C4-2B (cell line): ENCODE measurements around the gene CASP10.
"Not testable (repeated sequence)": the region's sequence is repeated elsewhere in the genome, so short reads cannot be mapped to it uniquely, and the experiment has no call there.

Source experiments
- H3K27ac ChIP-seq: fragments of 450-650 bp; 2 replicates; pipeline ENCODE4 v1.5.1; 2017
- CTCF ChIP-seq: fragments of 450-650 bp; conservative IDR thresholded peaks from 2 replicates; pipeline ENCODE4 v1.5.1; 2017; ENCODE audit warnings: mild to moderate bottlenecking
- ZFX ChIP-seq: fragments of 450-650 bp; IDR thresholded peaks from 2 replicates; pipeline ENCODE4 v1.6.1; 2017

The CASP10 gene

GRCh38 chr2:201176081-201176481 is 6.9 kb upstream of the CASP10 start:
- H3K27ac ChIP-seq = peak overlapping the region; percentile 21; the same call in 1 of the 2 replicates
- TF ChIP-seq CTCF (no peak), ZFX (no peak)

DNA sequence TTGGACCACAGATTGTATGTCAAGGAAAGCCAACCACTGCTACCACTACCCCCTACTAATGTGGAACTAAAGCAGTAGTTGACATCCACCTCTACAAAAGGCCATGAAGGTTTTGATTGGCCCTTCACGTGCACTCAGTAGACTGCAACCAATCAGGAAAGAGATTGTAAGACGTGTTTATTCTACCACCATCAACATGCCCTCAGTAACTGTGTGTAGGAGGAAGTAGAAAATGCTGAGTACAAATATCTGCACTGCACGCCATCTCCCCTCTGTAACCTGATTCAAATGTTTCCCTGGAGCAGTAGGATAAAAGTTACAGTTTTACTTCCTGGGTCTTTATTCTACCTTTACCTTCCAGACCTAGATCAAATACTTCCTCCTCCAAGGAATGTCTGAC is 2.9 kb upstream of the CASP10 start:
- TF ChIP-seq ZFX (no peak), CTCF (no peak)
- H3K27ac ChIP-seq = no peak overlapping the region

DNA sequence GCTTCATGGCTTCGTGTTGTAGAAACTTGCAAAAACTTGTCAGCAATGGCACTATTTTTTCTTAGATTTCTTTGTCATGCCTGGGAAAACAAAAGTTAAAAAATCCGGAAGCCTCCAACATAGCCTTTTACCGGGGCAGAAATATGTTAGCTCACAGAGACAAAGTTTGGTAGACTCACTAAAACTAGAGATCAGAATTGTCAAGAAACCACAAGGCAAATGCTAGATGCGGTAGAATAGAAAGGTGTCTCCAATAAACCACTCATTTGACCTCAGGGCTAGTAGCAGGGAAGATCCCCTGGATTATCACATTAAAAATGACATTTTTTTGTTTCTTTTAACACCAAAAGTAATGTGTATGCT is 405 bp downstream of the CASP10 start:
- TF ChIP-seq ZFX (no peak), CTCF (no peak)
- no peak overlapping the region for H3K27ac ChIP-seq

- not testable (repeated sequence) for H3K27ac ChIP-seq
Observed at GRCh38 chr2:201183835-201184234, 894 bp downstream of the CASP10 start.

DNA sequence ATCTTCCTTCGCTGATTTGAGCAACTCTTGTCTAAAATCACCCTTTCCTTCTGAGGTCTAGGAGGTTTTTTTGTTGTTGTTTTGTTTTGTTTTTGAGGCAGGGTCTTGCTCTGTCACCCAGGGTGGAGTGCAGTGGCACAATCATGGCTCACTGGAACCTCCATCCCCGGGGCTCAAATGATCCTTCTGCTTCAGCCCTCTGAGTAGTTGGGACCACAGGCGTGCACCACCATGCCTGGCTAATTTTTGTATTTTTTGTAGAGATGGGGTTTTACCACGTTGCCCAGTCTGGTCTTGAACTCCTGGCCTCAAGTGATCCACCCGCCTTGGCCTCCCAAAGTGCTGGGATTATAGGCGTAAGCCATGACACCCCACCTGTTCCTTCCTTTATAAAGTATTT is 1.3 kb downstream of the CASP10 start:
- not testable (repeated sequence) for H3K27ac ChIP-seq

DNA sequence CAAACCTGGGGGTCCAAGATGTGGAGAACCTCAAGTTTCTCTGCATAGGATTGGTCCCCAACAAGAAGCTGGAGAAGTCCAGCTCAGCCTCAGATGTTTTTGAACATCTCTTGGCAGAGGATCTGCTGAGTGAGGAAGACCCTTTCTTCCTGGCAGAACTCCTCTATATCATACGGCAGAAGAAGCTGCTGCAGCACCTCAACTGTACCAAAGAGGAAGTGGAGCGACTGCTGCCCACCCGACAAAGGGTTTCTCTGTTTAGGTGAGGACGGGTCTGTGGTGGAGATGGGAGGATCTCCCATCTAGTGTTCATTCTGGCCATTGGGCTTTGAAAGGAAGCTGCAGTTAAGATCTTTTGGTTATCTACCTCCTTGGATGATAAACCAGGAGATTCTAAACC is 2.9 kb downstream of the CASP10 start:
- no peak overlapping the region for H3K27ac ChIP-seq
- TF ChIP-seq ZFX = no peak
- TF ChIP-seq CTCF = no peak

DNA sequence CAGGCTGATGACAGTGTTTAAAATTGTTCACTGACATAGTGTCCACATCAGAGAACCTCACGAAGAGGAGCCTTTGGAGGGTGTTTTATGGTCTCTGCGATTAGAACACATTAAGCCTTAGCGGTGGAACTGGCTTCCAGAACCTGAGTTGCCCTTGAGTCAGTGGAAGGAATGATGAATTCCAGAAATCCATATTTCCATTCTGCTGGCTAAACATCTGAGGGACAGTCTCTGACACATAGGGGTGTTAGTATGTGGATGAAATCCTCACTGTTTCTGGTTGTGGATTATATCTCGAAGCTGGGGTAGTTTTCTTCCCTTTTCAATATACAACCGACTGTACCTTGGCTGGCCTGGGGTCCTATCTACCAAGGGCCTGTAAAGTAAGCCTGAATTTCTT is 4.0 kb downstream of the CASP10 start:
- no peak overlapping the region for H3K27ac ChIP-seq
- TF ChIP-seq CTCF = no peak
- TF ChIP-seq ZFX = no peak

DNA sequence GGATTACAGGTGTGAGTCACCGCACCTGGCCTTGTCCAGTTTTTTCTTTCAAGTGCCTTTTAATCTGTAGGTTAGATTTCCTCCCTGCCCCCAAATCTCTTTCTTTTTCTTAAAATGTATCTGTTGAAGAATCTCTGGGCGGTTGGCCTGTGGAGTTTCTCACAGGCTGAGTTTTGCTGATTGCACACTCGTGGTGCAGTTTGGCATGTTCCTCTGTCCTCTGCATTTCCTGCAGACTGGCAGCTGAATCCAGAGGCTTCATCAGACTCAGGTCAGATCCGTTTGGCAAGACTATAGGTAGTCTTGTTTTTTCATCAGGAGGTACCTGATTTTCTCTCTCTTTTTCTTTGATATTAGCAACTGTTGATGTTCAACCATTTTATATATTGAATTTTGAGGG is 5.5 kb downstream of the CASP10 start:
- H3K27ac ChIP-seq = no peak overlapping the region
- TF ChIP-seq ZFX (no peak), CTCF (no peak)
